GM19452 (cell line): ENCODE measurements around the gene RFX8.
"Not testable (repeated sequence)": the region's sequence is repeated elsewhere in the genome, so short reads cannot be mapped to it uniquely, and the experiment has no call there.

Experiments
- ATAC-seq: cut with Tn5 transposase; IDR thresholded peaks from one replicate; pipeline ENCODE4 v1.9.1; 2021; ENCODE audit not compliant: unreplicated experiment

RFX8 gene

DNA sequence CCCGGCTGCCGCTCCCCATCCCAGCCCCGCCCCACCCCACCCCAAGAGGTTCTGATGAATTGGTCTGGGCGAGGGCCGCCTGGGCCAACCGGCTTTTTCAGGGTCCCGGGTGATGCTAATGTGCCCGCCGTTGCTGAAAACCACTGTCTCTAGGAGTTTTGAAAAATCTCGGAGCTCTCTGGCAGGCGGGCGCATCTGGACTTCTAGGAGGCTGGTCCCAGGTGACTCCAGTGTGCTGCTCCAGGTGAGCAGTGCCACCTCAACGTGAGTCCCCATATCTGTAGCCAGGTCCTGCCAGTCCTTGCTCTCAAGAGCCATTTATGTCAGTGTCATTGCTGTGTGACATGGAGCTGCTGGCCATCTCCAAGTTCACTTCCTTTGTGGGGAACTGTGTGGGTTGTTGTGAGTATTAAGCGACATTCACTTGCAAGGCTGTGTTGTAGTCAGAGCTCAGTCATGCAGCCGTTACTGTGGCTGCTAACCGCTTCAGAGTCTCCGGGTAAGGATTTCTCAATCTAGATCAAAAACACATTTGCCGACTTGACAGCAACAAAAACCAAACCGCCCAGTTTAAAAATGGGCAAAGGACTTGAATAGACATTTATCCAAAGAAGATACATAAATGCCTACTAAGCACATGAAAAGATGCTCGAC lies at the start of gene RFX8:
Gene RFX8 (minus strand): TSS at position 382 of the 654 bp plus-strand sequence. CDS start 8,264 bp downstream, outside the sequence.
- no peak for ATAC-seq

DNA sequence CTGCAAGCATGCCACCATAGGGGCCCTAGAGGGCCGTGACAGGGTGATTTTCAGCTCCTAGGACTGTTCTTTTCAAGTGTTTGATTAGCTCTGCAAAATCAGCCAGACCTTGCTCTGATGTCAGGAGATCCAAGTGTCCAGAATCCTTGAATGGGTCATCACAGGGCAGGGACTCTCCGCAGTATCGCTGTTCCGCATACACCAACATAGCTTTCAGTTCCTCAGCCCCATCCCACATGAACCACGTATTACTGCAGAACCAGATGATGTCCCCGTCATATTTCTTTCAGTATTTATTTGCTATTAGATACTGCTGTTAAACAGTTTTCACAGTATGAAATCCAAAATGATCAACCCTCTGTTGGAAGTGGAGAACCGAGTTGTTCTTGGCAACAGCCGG lies 46.6 kb upstream of the RFX8 start:
- ATAC-seq: no peak

- ATAC-seq: no peak
Observed at GRCh38 chr2:101520246-101520645, 45.3 kb upstream of the RFX8 start.

GRCh38 chr2:101518578-101519492 lies 43.9 kb upstream of the RFX8 start:
- no peak for ATAC-seq

GRCh38 chr2:101517758-101518271 lies 42.9 kb upstream of the RFX8 start:
- ATAC-seq: no peak

GRCh38 chr2:101516823-101517690 lies 42.1 kb upstream of the RFX8 start:
- ATAC-seq: no peak

GRCh38 chr2:101516349-101516748 lies 41.4 kb upstream of the RFX8 start:
- no peak for ATAC-seq

DNA sequence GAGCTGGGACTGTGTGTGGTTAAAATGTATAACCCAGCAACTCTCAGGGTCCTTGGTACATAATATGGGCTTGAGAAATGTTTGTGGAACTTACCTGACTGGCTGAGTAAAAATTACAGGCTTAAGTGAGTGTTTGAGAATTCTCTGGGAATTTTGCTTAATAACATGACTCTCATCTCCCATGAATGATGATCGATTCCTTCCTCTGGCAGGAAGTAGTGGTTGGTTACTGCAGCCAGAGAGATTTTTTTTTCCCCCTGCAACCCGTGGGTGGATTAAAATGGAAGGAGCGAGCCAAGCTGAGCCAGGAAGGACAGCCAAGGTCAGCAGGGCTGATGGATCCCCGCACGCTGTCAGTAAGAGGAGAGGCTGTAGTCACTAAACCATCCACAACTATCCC lies 40.6 kb upstream of the RFX8 start:
- ATAC-seq: no peak

GRCh38 chr2:101512993-101513392 lies 38.1 kb upstream of the RFX8 start:
- ATAC-seq: no peak

- ATAC-seq: no peak
Observed at GRCh38 chr2:101511381-101511780, 36.5 kb upstream of the RFX8 start.

GRCh38 chr2:101509499-101510284 lies 34.8 kb upstream of the RFX8 start:
- no peak for ATAC-seq

DNA sequence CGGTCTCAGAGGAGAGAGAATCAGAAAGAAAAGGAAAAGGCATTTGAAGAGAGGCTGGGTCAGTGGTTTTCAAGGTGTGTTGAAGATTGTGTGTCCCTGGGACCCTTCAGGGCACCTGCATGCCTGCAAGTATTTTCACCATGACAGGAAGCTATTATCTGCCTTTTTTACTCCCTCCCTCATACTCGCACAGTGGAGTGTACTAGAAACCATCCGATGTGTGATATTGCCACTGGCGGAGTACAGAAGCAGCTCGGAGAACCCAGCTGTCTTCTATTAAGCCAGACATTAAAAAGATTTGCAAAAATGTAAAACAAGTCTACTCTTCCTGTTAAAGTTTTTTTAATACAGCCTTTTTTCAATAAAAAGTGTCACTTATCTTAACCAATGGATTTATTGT lies 33.7 kb upstream of the RFX8 start:
- ATAC-seq: no peak

- ATAC-seq: not testable (repeated sequence)
Observed at GRCh38 chr2:101505276-101505675, 30.4 kb upstream of the RFX8 start.

DNA sequence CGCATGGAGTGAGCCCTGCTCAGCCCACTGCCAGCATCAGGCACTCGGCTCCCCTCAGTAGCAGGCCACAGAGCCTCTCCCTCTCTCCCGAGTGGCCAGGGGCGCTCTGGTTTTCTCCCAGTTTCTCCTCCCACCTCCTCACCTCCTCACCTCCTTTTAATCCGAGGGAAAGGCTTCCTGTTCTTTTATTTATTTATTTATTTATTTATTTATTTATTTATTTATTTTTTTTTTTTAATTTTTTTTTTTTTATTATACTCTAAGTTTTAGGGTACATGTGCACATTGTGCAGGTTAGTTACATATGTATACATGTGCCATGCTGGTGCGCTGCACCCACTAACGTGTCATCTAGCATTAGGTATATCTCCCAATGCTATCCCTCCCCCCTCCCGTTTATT lies 29.8 kb upstream of the RFX8 start:
- not testable (repeated sequence) for ATAC-seq

DNA sequence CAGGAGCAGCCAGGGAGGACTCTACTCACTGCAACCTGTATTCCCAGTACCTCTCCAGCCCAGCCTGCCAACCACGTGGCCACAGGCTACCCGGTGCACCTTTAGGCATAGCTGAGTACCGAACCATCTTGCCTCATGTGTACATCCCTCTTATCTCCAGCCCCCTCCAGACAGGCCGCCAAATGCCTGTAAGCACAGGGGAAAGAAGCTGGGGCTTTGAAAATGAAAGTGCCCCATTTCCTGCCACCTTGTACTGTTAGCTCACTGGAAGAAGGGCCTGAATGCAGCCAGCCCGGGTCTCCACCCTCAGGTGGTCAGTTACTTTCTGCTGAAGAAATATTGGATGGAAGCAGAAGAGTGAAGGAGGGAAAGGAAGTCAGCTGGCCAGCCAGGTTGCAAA lies 27.2 kb upstream of the RFX8 start:
- no peak for ATAC-seq

- ATAC-seq: no peak
Observed at GRCh38 chr2:101501443-101501842, 26.5 kb upstream of the RFX8 start.

DNA sequence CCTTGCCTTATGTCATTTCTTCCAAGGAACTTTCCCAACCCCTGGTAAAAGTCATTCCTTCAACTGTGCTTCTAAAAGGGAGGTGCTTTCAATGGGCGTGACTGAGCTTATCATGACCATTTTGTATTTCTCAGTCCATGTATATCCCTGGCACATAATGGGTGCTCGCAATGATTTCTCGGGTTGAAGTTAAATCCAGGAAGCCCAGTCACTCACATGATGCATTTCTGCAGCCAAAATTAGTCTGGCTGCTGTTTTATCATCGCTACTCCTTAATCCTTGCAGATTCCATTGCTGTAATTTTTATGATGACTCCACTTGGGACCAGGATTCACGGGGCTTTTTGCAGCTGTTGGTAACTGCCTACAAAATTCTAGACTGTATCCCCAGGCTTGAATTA lies 25.9 kb upstream of the RFX8 start:
- ATAC-seq: no peak

DNA sequence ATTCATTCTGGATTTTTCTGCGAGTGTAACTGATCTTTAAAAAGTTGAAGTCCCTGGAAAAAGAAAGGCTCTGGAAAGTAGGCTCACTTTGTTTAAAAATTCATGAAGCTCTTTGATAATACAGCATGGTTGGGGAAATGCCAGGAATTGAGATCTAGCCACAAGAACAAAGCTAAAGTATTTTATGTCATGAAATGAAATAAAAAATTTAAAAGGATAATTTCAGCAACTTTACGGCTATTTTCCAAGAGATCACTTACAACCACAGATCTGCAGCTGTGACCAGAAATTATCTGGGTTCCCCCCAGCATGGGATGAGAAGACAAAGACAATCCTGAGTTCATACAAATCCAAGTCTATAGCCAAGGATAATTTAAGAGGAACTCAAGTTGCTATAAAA lies 25.3 kb upstream of the RFX8 start:
- no peak for ATAC-seq

GRCh38 chr2:101496279-101496678 lies 21.4 kb upstream of the RFX8 start:
- ATAC-seq: no peak

GRCh38 chr2:101492936-101493473 lies 18.1 kb upstream of the RFX8 start:
- ATAC-seq: no peak
